ENCODE results near the gene PPP4R3A. TPM values are rescaled to one million over a fixed set of nuclear protein-coding genes. Genes with fewer than 3 reads are reported as not detected.

PPP4R3A gene
- total RNA-seq, 1 donor from 2014 or later = 119 TPM

- no peaks in the 10 kb centered on the region for H3K27me3 ChIP-seq (ENCODE audit: control insufficient read depth, insufficient read depth, low read length)
- H3K36me3 ChIP-seq (ENCODE audit: control insufficient read depth, insufficient read depth, low read length) = no peaks in the 10 kb centered on the region
- FAIRE-seq = no peak
- DNase-seq (ENCODE audit: low read depth) = no peak
- H3K4me3 ChIP-seq (ENCODE audit: low read depth, low read length) = no peak overlapping the region
- TF ChIP-seq CTCF (IDR thresholded peaks at IDR 0.05; ENCODE audit: insufficient read depth, low read length, severe bottlenecking) = no peak
Measured at GRCh38 chr14:91424813-91425530, 85.1 kb downstream of the PPP4R3A start.

GRCh38 chr14:91420686-91421085, 89.4 kb downstream of the PPP4R3A start:
- no peak overlapping the region for H3K4me3 ChIP-seq (ENCODE audit: low read depth, low read length)
- FAIRE-seq = no peak
- no peak for DNase-seq (ENCODE audit: low read depth)
- H3K27me3 ChIP-seq (ENCODE audit: control insufficient read depth, insufficient read depth, low read length) = no peaks in the 10 kb centered on the region
- no peaks in the 10 kb centered on the region for H3K36me3 ChIP-seq (ENCODE audit: control insufficient read depth, insufficient read depth, low read length)
- TF ChIP-seq CTCF (IDR thresholded peaks at IDR 0.05; ENCODE audit: insufficient read depth, low read length, severe bottlenecking) = no peak

DNA sequence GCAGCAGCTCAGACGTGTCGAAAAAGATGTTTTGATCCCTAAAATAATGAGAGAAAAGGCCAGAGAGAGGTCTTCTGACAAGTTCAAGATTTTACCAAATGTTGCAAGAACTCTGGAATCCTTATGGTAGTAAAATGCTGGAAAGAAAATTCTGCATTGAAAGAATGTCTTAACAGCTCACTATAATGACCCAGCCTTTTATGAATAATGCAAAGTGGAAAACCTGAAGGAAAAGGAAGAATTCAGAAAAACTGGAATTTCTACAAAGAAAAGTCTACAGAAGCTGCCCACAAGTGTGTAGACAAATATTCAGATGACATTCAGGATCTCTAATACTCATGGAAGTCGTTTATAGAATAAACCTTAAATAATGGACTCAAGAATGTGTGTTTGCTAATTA, 90.7 kb downstream of the PPP4R3A start:
- Histone ChIP-seq H3K27me3 (ENCODE audit: control insufficient read depth, insufficient read depth, low read length) (no peaks in the 10 kb centered on the region), H3K4me3 (ENCODE audit: low read depth, low read length) (no peak overlapping the region), H3K36me3 (ENCODE audit: control insufficient read depth, insufficient read depth, low read length) (no peaks in the 10 kb centered on the region)
- no peak for DNase-seq (ENCODE audit: low read depth)
- no peak for FAIRE-seq
- TF ChIP-seq CTCF (IDR thresholded peaks at IDR 0.05; ENCODE audit: insufficient read depth, low read length, severe bottlenecking) = no peak

DNA sequence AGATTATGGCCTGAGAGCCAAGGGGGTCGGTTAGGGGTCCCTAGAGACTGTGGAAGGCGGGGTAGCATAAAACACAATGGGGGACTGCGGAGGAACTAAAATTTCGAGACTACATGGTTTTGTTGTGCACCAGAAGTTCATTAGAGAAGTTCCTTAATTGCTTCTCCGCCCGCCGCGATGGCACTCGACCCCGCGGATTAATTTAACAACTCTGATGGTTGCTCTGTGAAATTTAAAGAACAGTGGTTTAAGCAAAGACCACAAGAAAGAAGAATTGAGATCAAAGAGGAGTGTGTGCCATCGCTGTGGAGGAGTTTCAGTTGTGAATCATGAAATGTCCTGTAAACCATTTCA, 91.1 kb downstream of the PPP4R3A start:
- DNase-seq (ENCODE audit: low read depth) (no peak), FAIRE-seq (no peak)
- H3K27me3 ChIP-seq (ENCODE audit: control insufficient read depth, insufficient read depth, low read length) = no peaks in the 10 kb centered on the region
- TF ChIP-seq CTCF (IDR thresholded peaks at IDR 0.05; ENCODE audit: insufficient read depth, low read length, severe bottlenecking) = no peak
- H3K4me3 ChIP-seq (ENCODE audit: low read depth, low read length) = no peak overlapping the region
- no peaks in the 10 kb centered on the region for H3K36me3 ChIP-seq (ENCODE audit: control insufficient read depth, insufficient read depth, low read length)

- peak; percentile 92 for TF ChIP-seq CTCF (IDR thresholded peaks at IDR 0.05; ENCODE audit: insufficient read depth, low read length, severe bottlenecking)
- peak overlapping the region; percentile 68 for H3K4me3 ChIP-seq (ENCODE audit: low read depth, low read length)
- H3K27me3 ChIP-seq (ENCODE audit: control insufficient read depth, insufficient read depth, low read length) = no peaks in the 10 kb centered on the region
- no peaks in the 10 kb centered on the region for H3K36me3 ChIP-seq (ENCODE audit: control insufficient read depth, insufficient read depth, low read length)
- no peak for FAIRE-seq
- peak; percentile 47 for DNase-seq (ENCODE audit: low read depth)
Measured at GRCh38 chr14:91418387-91419043, 91.6 kb downstream of the PPP4R3A start.

Measured in bronchial epithelial cell (primary cell).